ENCODE data around the gene CDC5L.

The CDC5L gene

GRCh38 chr6:44476849-44477248, 89.3 kb downstream of the CDC5L start:
- no peak for DNase-seq

- DNase-seq = no peak
These were observed 89.9 kb downstream of the CDC5L start for GRCh38 chr6:44477293-44477894.

GRCh38 chr6:44478158-44478557, 90.7 kb downstream of the CDC5L start:
- DNase-seq = peak; percentile 58 to 64

- DNase-seq = no peak
These were observed 91.2 kb downstream of the CDC5L start for GRCh38 chr6:44478591-44479254.

GRCh38 chr6:44480097-44480541, 92.6 kb downstream of the CDC5L start:
- DNase-seq = no peak

GRCh38 chr6:44481056-44481455, 93.5 kb downstream of the CDC5L start:
- no peak for DNase-seq

GRCh38 chr6:44481760-44482159, 94.3 kb downstream of the CDC5L start:
- no peak for DNase-seq

- DNase-seq = no peak
These were observed 98.3 kb downstream of the CDC5L start for GRCh38 chr6:44485601-44486401.

GRCh38 chr6:44487002-44487401, 99.5 kb downstream of the CDC5L start:
- DNase-seq = no peak

GRCh38 chr6:44487586-44487985, 100.1 kb downstream of the CDC5L start:
- DNase-seq = no peak

GRCh38 chr6:44489910-44490604, 102.6 kb downstream of the CDC5L start:
- DNase-seq = peak in 1 of 2 donors; percentile 27

GRCh38 chr6:44493132-44493531, 105.6 kb downstream of the CDC5L start:
- DNase-seq = no peak

GRCh38 chr6:44493593-44493992, 106.1 kb downstream of the CDC5L start:
- no peak for DNase-seq

GRCh38 chr6:44494011-44494501, 106.5 kb downstream of the CDC5L start:
- DNase-seq = peak in 1 of 2 donors; percentile 14

GRCh38 chr6:44495036-44495901, 107.8 kb downstream of the CDC5L start:
- DNase-seq = no peak

GRCh38 chr6:44496665-44497369, 109.3 kb downstream of the CDC5L start:
- DNase-seq = no peak

GRCh38 chr6:44497807-44498206, 110.3 kb downstream of the CDC5L start:
- peak in 1 of 2 donors; percentile 14 for DNase-seq

GRCh38 chr6:44498436-44498835, 110.9 kb downstream of the CDC5L start:
- no peak for DNase-seq

- no peak for DNase-seq
These were observed 112.1 kb downstream of the CDC5L start for GRCh38 chr6:44499609-44500008.

Data from inflammatory macrophage (primary cell).